GF-D8 (cell line): ENCODE data around the gene SCIN.

Source experiments
- DNase-seq: peaks from one replicate; lab custom pipeline; 2025; lab: John Stamatoyannopoulos, UW

The SCIN gene

DNA sequence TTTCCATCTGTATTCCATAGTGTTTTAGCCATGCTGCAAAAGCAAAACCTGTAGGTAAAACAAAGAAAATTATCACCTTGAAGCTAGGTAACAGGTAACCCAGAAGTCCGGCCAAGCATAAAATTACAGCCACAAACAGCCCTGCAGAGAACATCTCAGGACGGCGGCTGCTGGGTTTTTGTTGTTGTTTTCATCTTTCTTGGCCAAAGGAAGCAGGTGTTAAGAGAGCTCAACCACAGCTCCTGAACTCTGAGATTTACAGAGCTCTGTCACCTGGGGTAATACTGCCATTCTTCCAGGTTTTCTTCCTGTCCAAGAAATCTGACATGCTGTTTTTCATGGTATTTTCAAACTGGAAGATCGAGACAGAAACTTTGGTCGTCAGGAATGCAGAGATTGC lies 847 bp upstream of the SCIN start:
- DNase-seq: no peak

GRCh38 chr7:12570168-12570533 lies 369 bp upstream of the SCIN start:
- no peak for DNase-seq

DNA sequence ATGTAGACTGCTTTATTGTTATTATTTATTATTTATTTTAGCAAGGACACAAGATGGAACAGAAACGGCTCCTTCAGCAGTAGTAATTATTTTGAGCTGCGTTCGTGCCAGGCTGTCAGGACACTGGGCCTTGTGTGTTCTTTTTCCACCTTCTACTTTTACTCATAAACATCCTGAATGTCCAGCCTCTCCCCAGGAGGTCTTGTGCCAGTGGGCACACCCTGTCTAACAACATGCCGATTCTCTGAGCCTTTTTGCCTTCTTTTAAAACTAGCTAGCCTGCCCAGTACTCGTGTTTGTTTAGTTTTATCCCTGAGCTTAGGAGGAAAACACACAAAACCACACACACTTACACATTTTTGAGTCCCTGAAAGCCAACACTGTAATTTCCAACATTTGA lies 1.2 kb downstream of the SCIN start:
- DNase-seq: no peak

- DNase-seq: no peak
Measured at GRCh38 chr7:12572941-12573575, 2.5 kb downstream of the SCIN start.

GRCh38 chr7:12573885-12574284 lies 3.4 kb downstream of the SCIN start:
- DNase-seq: no peak

DNA sequence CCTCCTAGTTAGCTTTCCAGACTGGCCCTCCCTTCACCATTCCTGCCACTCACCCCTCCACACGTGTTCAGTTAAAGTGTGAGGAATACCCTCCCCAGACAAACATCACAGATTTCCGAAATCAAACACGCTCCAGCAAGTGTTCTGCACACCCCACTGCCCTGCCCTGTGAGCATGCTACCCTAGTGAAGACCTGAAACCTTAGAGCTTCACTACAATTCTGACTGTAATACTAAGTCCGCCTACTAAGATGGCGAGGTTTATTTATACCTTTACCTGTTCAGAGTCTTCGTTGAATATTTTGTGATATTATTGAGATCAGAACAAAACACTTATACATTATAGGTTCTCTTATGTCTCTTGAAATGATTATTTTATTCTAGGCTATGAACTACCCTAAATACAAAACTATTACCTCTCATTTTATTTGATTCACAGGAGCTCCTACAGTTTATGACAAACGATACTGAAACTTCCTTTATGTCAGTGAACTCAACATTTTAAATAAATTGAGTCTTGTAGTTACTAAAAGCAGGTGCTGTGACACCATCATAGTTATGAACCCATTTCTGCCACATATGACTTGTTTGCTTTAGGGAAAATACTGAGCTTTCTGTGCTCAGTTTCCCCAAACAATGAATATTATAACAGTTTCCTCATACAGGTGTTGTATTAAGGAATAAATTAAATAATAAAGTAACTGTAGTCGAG lies 8.6 kb downstream of the SCIN start:
- DNase-seq: no peak

- DNase-seq: no peak
Measured at GRCh38 chr7:12581897-12582296, 11.4 kb downstream of the SCIN start.

GRCh38 chr7:12582362-12582761 lies 11.8 kb downstream of the SCIN start:
- DNase-seq: no peak

- DNase-seq: no peak
Measured at GRCh38 chr7:12583176-12583575, 12.7 kb downstream of the SCIN start.

DNA sequence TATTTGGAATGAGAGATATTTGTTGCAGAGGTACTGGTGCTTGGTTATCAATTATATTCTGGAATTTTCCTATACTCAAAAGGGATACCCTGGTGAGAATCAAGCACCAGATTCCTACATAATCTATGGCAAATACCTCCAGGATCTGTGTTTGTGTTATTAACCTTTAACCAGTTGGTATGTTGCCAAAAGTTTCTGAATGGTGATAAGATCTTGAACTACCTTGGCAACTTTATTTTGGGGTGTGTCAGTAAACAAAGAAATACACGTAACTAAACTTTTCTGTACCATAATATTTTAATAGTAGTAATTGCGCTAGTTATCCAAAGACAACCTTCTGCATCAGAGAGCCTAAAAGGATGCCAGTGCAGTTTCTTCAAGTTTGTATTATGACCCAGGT lies 13.4 kb downstream of the SCIN start:
- DNase-seq: no peak

DNA sequence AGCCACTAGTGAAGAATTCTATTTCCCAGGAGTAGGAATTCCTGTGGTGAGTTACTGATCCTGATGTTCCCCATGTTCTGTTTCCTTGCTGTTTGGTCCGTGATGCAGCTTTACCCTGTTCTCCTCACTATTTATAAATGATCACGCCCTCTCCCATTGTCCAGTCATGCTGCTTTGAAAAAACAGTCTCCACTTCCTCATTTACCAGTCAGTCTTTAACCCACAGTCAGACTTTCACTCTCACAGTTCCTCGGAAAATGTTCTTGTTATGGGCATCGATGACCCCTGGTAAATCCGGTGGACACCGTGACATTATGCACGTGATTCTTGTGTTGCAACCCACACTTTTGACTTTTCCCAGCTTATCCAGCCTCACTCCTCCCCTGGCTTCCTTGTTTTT lies 14.4 kb downstream of the SCIN start:
- peak; percentile 18 for DNase-seq

DNA sequence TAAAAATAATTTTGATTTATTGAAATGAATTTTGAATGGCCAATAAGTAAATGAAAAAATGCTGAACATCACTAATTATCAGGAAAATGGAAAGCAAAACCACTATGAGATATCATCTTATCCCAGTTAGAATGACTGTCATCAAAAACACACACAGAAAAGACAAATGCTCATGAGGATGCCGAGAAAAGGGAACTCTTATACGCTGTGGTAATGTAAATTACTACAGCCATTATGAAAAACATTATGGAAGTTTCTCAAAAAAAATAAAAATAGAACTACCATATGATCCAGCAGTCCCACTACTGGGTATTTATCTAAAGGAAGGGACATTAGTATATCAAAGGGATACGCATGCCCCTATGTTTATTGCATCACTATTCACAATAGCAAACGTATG lies 15.8 kb downstream of the SCIN start:
- DNase-seq: no peak

GRCh38 chr7:12588259-12588904 lies 17.9 kb downstream of the SCIN start:
- DNase-seq: no peak

DNA sequence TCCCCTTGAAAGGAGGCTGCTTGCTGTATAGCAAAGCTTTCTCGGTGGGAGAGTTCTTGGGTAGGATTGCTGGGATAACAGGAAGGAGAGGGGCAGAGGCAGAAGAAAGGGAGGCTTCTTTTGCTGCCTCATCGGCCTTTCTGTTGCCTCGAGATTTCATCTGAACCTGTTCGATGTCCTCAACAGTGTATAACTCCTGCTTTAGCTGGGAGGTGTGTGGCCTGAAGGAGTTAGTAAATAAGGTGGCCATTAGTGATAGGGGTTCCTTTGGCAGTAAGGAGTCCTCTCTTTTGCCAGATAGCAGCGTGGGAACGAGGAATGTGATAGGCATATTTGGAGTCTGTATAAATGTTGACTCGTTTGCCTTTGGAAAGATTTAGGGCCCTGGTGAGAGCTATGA lies 20.0 kb downstream of the SCIN start:
- DNase-seq: no peak

DNA sequence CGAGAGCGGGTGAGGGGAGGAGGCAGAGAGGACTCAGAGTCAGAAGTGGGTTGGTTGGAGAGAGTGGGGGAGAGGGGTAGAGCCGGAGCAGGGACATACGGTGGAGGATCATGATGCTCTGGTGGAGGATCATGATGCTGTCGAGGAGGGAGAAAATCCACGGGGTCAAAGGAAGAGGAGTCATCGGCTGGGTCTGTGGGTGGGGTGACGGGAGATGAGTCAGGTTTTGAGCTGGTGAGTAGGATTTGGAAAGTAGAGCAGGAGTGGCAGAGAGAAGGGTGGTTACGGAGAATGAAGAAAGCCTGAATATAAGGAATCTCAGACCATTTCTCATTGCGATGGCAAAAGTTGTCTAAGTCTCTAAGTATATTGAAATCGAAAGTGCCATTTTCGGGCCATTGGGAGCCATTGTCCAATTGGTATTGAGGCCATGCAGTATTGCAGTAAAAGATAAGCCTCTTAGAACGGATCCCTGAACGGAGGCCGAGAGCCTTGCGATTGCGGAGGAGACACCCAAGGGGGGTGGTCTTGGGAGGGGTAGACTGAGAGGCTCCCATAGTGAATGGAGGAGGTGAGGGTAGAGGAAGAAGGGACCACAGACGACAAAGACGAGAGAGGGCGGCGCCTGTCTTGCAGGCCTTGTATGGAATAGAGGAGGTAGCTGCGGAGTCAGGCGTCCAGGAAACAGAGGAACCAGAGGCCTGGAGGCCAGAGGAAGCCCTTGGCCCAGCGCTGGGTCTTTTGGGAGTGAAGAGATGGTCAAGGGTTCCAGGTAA lies 23.8 kb downstream of the SCIN start:
- no peak for DNase-seq

DNA sequence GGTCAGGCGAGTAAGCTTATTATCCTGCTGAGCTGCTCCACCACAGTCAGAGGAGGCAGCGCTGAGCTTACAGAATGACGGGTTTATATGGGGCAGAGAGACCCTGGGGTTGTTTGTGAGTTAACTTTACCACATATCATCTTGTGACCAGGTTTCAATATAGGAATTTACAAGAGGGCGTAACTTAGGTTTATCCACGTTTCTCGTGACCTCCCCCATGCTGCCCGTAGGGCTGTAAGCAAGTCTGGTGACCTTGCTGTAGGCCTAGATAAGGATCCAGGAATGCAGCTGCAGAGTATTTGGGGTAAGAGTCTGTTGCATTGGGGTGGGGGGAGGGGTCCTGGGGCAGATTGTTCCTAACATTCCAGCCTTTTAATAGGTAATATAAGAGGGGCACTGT lies 24.6 kb downstream of the SCIN start:
- DNase-seq: no peak

GRCh38 chr7:12596225-12596790 lies 25.8 kb downstream of the SCIN start:
- DNase-seq: no peak

GRCh38 chr7:12601302-12601869 lies 30.9 kb downstream of the SCIN start:
- no peak for DNase-seq

DNA sequence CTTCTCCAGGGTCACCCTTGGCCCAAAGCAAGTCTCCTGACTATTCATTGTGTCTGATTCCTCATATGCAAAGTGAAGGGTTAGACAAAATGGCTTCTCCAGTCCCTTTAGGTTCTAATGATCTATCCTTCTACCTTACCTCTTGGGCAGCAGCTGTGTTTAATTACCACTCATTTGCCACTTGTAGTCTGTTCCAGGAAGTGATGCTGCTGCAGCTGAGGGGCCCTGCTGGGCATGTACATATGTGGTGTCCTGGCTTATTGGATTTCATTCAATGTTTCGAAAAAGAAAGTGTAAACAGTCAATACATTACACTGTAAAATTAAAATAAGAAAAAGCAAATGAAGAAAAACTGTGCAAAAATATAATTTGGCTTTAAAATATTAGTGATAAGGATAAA lies 36.6 kb downstream of the SCIN start:
- DNase-seq: no peak

DNA sequence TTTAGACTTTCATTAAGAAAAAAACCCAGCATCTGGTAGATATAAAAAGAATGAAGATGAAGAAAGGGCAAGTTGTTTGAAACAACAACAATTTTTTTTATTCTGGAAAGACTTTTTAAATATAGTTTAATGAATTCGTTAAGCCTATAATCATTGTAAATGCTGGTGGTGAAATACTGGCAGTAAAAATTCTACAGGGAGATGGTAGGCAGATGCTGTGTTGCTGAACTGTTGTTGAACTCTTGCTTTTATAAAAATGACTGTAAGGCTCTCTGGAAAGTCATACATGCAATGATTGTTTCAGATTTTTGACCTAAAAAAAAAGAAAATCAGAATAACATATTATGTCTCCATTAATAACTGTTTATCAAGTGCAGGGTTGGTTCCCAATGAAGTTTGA lies 39.0 kb downstream of the SCIN start:
- no peak for DNase-seq

DNA sequence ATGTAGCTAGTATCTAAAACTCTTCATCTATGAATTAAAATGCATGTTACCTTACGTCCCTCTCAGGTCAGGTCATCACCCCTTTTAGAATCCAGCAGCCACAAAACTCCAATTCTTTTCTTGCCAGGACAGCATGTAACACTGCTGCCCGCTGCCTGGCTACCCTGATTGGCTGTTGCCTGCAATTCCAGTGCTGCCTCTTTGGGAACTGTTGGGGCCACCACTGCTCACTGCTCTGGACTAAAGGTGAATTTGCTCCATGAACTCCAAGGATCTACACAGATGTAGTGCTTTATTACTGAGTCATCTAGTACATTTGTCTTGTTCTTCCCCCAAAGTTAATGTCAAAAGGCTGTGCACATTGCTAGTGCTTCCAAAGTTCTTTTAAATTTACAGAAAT lies 40.4 kb downstream of the SCIN start:
- no peak for DNase-seq

- no peak for DNase-seq
Measured at GRCh38 chr7:12612622-12613021, 42.1 kb downstream of the SCIN start.
